ENCODE data around the gene SULT4A1. TPM values are rescaled to one million over a fixed set of nuclear protein-coding genes. Genes with fewer than 3 reads are reported as not detected.

Gene SULT4A1
- polyA plus RNA-seq, 1 donor from 2014 or later, result not detected

- Mint-ChIP-seq H3K4me3 (no peak overlapping the region), H3K36me3 (no peaks in the 10 kb centered on the region), H3K4me1 (no peaks in the 10 kb centered on the region), H3K27me3 (peaks cover 18% of the 10 kb centered on the region), H3K9me3 (no peaks in the 10 kb centered on the region), H3K27ac (no peak overlapping the region)
These were observed 35.9 kb downstream of the SULT4A1 start for GRCh38 chr22:43826142-43827002.

GRCh38 chr22:43825651-43826050 is 36.7 kb downstream of the SULT4A1 start:
- Mint-ChIP-seq H3K9me3 (no peaks in the 10 kb centered on the region), H3K36me3 (no peaks in the 10 kb centered on the region), H3K4me3 (no peak overlapping the region), H3K27me3 (peaks cover 24% of the 10 kb centered on the region), H3K27ac (no peak overlapping the region), H3K4me1 (no peaks in the 10 kb centered on the region)

- no peaks in the 10 kb centered on the region for H3K9me3 Mint-ChIP-seq
- no peak overlapping the region for H3K4me3 Mint-ChIP-seq
- H3K36me3 Mint-ChIP-seq, result no peaks in the 10 kb centered on the region
- H3K27me3 Mint-ChIP-seq, result peaks cover 25% of the 10 kb centered on the region
- no peak overlapping the region for H3K27ac Mint-ChIP-seq
- no peaks in the 10 kb centered on the region for H3K4me1 Mint-ChIP-seq
These were observed 37.4 kb downstream of the SULT4A1 start for GRCh38 chr22:43824724-43825420.

GRCh38 chr22:43823911-43824665 is 38.2 kb downstream of the SULT4A1 start:
- peaks cover 27% of the 10 kb centered on the region for H3K27me3 Mint-ChIP-seq
- no peaks in the 10 kb centered on the region for H3K4me1 Mint-ChIP-seq
- no peak overlapping the region for H3K27ac Mint-ChIP-seq
- H3K9me3 Mint-ChIP-seq, result no peaks in the 10 kb centered on the region
- no peak overlapping the region for H3K4me3 Mint-ChIP-seq
- no peaks in the 10 kb centered on the region for H3K36me3 Mint-ChIP-seq

GRCh38 chr22:43823353-43823908 is 38.9 kb downstream of the SULT4A1 start:
- Mint-ChIP-seq H3K4me1 (no peaks in the 10 kb centered on the region), H3K27ac (peak overlapping the region in 1 of 3 donors; percentile 28), H3K4me3 (no peak overlapping the region), H3K9me3 (no peaks in the 10 kb centered on the region), H3K36me3 (no peaks in the 10 kb centered on the region), H3K27me3 (peaks cover 27% of the 10 kb centered on the region)

- Mint-ChIP-seq H3K36me3 (no peaks in the 10 kb centered on the region), H3K27me3 (peaks cover 26% of the 10 kb centered on the region), H3K4me3 (peak overlapping the region in 1 of 4 donors; percentile 36), H3K4me1 (no peaks in the 10 kb centered on the region), H3K9me3 (no peaks in the 10 kb centered on the region), H3K27ac (no peak overlapping the region)
These were observed 40.5 kb downstream of the SULT4A1 start for GRCh38 chr22:43821606-43822425.

- H3K9me3 Mint-ChIP-seq, result no peaks in the 10 kb centered on the region
- H3K4me1 Mint-ChIP-seq, result no peaks in the 10 kb centered on the region
- no peak overlapping the region for H3K27ac Mint-ChIP-seq
- peaks cover 26% of the 10 kb centered on the region for H3K27me3 Mint-ChIP-seq
- H3K4me3 Mint-ChIP-seq, result no peak overlapping the region
- H3K36me3 Mint-ChIP-seq, result no peaks in the 10 kb centered on the region
These were observed 41.5 kb downstream of the SULT4A1 start for GRCh38 chr22:43820651-43821305.

- H3K4me1 Mint-ChIP-seq, result no peaks in the 10 kb centered on the region
- H3K36me3 Mint-ChIP-seq, result peaks cover under 1% of the 10 kb centered on the region
- no peaks in the 10 kb centered on the region for H3K9me3 Mint-ChIP-seq
- peaks cover 23% of the 10 kb centered on the region for H3K27me3 Mint-ChIP-seq
- no peak overlapping the region for H3K27ac Mint-ChIP-seq
- no peak overlapping the region for H3K4me3 Mint-ChIP-seq
These were observed 42.2 kb downstream of the SULT4A1 start for GRCh38 chr22:43819931-43820640.

- Mint-ChIP-seq H3K27ac (peak overlapping the region in 2 of 3 donors; percentile 53 to 56), H3K27me3 (peaks cover 20% of the 10 kb centered on the region), H3K4me3 (no peak overlapping the region), H3K36me3 (peaks cover 4% of the 10 kb centered on the region), H3K9me3 (no peaks in the 10 kb centered on the region), H3K4me1 (no peaks in the 10 kb centered on the region)
These were observed 42.8 kb downstream of the SULT4A1 start for GRCh38 chr22:43819421-43819921.

- no peaks in the 10 kb centered on the region for H3K9me3 Mint-ChIP-seq
- H3K4me1 Mint-ChIP-seq, result peaks cover 0 to 1% (median 1%) of the 10 kb centered on the region in 3 donors
- peaks cover 4% of the 10 kb centered on the region for H3K36me3 Mint-ChIP-seq
- peak overlapping the region in 1 of 3 donors; percentile 53 for H3K27ac Mint-ChIP-seq
- no peak overlapping the region for H3K4me3 Mint-ChIP-seq
- peaks cover 17% of the 10 kb centered on the region for H3K27me3 Mint-ChIP-seq
These were observed 43.3 kb downstream of the SULT4A1 start for GRCh38 chr22:43818981-43819380.

GRCh38 chr22:43817402-43817801 is 44.9 kb downstream of the SULT4A1 start:
- no peaks in the 10 kb centered on the region for H3K9me3 Mint-ChIP-seq
- no peak overlapping the region for H3K27ac Mint-ChIP-seq
- H3K27me3 Mint-ChIP-seq, result peaks cover 14% of the 10 kb centered on the region
- H3K4me3 Mint-ChIP-seq, result no peak overlapping the region
- H3K36me3 Mint-ChIP-seq, result peaks cover 4% of the 10 kb centered on the region
- peaks cover 4 to 12% (median 9%) of the 10 kb centered on the region in 3 donors for H3K4me1 Mint-ChIP-seq

GRCh38 chr22:43814264-43814663 is 48.0 kb downstream of the SULT4A1 start:
- Mint-ChIP-seq H3K27ac (no peak overlapping the region), H3K9me3 (no peaks in the 10 kb centered on the region), H3K4me1 (peaks cover 12 to 17% (median 14%) of the 10 kb centered on the region in 3 donors)

GRCh38 chr22:43812890-43813289 is 49.4 kb downstream of the SULT4A1 start:
- H3K36me3 Mint-ChIP-seq, result peaks cover 4% of the 10 kb centered on the region
- peaks cover 12 to 17% (median 14%) of the 10 kb centered on the region in 3 donors for H3K4me1 Mint-ChIP-seq
- H3K27me3 Mint-ChIP-seq, result no peaks in the 10 kb centered on the region
- peak overlapping the region; percentile 91 to 99 (median 96) for H3K4me3 Mint-ChIP-seq
- peak overlapping the region in 2 of 3 donors; percentile 11 to 77 for H3K27ac Mint-ChIP-seq
- H3K9me3 Mint-ChIP-seq, result no peaks in the 10 kb centered on the region

More at GRCh38 chr22:43814264-43814663, 48.0 kb downstream of the SULT4A1 start:
- H3K36me3 Mint-ChIP-seq, result peaks cover 4% of the 10 kb centered on the region
- H3K4me3 Mint-ChIP-seq, result peak overlapping the region in 3 of 4 donors; percentile 38 to 93 (median 51)
- H3K27me3 Mint-ChIP-seq, result peaks cover under 1% of the 10 kb centered on the region

Measured in IgD-negative memory B cell (primary cell).